ENCODE measurements around the gene INPP4B.

DNA sequence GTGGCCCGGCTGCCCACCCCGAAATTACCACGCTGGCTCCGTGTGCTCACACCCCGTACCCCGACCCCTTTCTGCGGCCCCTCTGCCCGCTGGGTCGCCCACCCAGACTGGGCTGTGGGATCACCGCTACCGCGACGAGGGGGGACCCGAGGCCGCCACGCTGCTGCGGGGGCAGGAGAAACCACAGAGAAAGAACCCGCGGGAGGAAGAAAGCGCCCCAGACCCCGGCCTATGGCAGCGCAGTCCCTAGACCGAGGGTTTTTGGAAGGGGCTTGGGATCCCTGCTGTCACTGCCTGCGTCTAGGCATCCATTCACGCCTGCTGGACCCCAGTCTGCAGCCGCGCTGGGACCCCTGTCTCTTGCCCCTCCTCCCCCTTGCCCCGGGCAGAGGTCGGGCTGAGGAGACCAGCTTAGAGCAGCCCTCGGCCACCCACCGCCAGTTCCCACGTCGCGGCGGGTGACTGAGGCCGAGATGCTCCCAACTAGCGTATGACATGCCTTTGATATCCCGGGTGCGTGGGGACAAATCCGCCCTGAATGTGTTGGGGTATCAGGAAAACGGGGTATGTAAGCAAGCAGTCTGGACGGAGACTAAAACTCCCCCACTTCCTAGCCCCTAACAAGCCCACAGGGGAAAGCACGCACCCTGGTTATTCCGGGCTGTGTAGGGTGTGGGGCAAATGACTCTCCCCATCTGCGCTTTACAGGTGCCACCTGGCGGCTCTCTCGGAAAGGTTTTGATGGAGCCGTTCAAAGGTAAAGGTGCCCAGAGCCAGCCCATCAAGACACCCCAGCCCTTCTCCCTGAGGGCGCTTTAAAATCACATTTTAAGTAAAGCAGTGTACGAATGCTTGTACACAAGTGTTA is 862 bp upstream of the INPP4B start:
- TF ChIP-seq, protein P1, sequence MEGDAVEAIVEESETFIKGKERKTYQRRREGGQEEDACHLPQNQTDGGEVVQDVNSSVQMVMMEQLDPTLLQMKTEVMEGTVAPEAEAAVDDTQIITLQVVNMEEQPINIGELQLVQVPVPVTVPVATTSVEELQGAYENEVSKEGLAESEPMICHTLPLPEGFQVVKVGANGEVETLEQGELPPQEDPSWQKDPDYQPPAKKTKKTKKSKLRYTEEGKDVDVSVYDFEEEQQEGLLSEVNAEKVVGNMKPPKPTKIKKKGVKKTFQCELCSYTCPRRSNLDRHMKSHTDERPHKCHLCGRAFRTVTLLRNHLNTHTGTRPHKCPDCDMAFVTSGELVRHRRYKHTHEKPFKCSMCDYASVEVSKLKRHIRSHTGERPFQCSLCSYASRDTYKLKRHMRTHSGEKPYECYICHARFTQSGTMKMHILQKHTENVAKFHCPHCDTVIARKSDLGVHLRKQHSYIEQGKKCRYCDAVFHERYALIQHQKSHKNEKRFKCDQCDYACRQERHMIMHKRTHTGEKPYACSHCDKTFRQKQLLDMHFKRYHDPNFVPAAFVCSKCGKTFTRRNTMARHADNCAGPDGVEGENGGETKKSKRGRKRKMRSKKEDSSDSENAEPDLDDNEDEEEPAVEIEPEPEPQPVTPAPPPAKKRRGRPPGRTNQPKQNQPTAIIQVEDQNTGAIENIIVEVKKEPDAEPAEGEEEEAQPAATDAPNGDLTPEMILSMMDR (conservative IDR thresholded peaks at IDR 0.05; ENCODE audit: low read depth, low read length), result no peak
- no peak for TF ChIP-seq RCOR1 (IDR thresholded peaks at IDR 0.05; ENCODE audit: insufficient replicate concordance, low read length)
- no peak for TF ChIP-seq POLR2A (IDR thresholded peaks at IDR 0.05; ENCODE audit: low read depth, low read length)
- TF ChIP-seq NFE2L2 (IDR thresholded peaks at IDR 0.05; ENCODE audit: low read depth, low read length), result no peak
- no peak for TF ChIP-seq MXI1 (IDR thresholded peaks at IDR 0.05; ENCODE audit: borderline replicate concordance, low read depth, low read length)
- no peak for TF ChIP-seq FOS (IDR thresholded peaks at IDR 0.05; ENCODE audit: low read depth, low read length)
